ENCODE results near the gene CFAP61.

DNA sequence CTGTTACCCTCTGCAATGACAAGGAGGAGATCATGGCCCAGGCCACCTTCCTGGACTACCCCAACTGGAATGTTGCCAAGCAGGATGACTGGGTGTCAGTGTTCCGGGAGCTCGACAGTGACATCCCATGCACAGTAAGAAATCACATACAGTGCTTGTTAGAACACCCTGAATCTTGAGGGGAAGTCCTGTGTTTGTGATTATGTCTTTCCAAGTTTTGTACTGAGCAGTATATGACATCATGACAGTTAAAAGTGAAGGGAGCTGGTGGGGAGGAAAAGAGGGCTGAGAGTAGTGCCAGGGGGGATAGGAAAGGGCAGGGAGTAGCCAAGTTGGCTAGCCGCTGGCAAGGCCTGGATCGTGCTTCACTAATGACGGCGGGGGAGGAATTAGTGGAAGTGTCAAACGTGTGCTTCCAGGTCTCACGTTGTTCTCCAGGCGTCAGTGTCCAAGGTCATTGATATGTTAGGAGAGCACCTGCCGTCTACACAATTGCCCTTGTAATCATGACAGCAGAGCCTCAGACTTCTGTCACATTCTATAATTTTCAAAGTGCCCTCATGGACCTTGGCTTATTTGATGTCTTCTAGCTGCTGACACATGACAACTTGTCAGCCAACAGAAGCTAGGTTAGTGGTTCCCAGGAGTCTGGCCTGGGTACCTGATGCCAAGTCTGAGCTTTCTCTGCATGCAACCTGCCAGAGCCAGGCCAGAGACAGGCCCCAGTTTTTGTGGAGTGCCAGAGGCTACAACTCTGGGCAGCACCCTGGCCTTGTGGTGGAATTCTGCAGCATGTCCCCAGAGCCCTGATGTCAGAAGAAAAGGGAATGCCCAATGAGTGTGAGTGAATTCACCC is 18.8 kb downstream of the CFAP61 start:
- TF ChIP-seq, protein P1, sequence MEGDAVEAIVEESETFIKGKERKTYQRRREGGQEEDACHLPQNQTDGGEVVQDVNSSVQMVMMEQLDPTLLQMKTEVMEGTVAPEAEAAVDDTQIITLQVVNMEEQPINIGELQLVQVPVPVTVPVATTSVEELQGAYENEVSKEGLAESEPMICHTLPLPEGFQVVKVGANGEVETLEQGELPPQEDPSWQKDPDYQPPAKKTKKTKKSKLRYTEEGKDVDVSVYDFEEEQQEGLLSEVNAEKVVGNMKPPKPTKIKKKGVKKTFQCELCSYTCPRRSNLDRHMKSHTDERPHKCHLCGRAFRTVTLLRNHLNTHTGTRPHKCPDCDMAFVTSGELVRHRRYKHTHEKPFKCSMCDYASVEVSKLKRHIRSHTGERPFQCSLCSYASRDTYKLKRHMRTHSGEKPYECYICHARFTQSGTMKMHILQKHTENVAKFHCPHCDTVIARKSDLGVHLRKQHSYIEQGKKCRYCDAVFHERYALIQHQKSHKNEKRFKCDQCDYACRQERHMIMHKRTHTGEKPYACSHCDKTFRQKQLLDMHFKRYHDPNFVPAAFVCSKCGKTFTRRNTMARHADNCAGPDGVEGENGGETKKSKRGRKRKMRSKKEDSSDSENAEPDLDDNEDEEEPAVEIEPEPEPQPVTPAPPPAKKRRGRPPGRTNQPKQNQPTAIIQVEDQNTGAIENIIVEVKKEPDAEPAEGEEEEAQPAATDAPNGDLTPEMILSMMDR (conservative IDR thresholded peaks at IDR 0.05) = no peak
- no peak for TF ChIP-seq ZFX (IDR thresholded peaks at IDR 0.05)

All from C4-2B (cell line).